ENCODE results near the gene TMPRSS11A. TPM values are rescaled to one million over a fixed set of nuclear protein-coding genes. Genes with fewer than 3 reads are reported as not detected.

Gene TMPRSS11A
- total and polyA plus RNA-seq, 2 experiments from 2014 or later, result not detected

GRCh38 chr4:67892253-67892652 is 71.0 kb downstream of the TMPRSS11A start:
- H3K27me3 ChIP-seq (ENCODE audit: insufficient read depth), result no peaks in the 10 kb centered on the region
- no peaks in the 10 kb centered on the region for H4K20me1 ChIP-seq (replicated peaks; ENCODE audit: insufficient read depth)
- ATAC-seq, result no peak
- H3K36me3 ChIP-seq (ENCODE audit: insufficient read depth), result no peaks in the 10 kb centered on the region
- Mint-ChIP-seq H3K4me1 (peaks cover 5% of the 10 kb centered on the region; the same call in 2 of the 3 replicates), H3K36me3 (ENCODE audit: low read depth) (no peaks in the 10 kb centered on the region), H3K27ac (no peak overlapping the region), H3K27me3 (ENCODE audit: insufficient read depth, low read depth, poor library complexity) (peaks cover 4% of the 10 kb centered on the region), H3K9me3 (peaks cover 8% of the 10 kb centered on the region; the same call in 1 of the 3 replicates), H3K4me3 (no peak overlapping the region)
- TF ChIP-seq ZNF331 (CRISPR knock-in tag; IDR thresholded peaks at IDR 0.05; ENCODE audit: low read depth) (no peak), CTCF (conservative IDR thresholded peaks at IDR 0.05; ENCODE audit: low read depth in 2 of 2) (no peak), POLR2AphosphoS5 (IDR thresholded peaks at IDR 0.05; ENCODE audit: low read depth) (no peak), JUNB (IDR thresholded peaks at IDR 0.05; ENCODE audit: unreplicated experiment) (no peak), ZNF114 (CRISPR knock-in tag; IDR thresholded peaks at IDR 0.05) (no peak), ZNF462 (CRISPR knock-in tag; IDR thresholded peaks at IDR 0.05) (no peak), NANOG (IDR thresholded peaks at IDR 0.05; ENCODE audit: borderline replicate concordance) (no peak), STAT1 (IDR thresholded peaks at IDR 0.05; ENCODE audit: unreplicated experiment) (no peak), REST (IDR thresholded peaks at IDR 0.05; ENCODE audit: unreplicated experiment) (no peak)
- TF ChIP-seq, protein P1, sequence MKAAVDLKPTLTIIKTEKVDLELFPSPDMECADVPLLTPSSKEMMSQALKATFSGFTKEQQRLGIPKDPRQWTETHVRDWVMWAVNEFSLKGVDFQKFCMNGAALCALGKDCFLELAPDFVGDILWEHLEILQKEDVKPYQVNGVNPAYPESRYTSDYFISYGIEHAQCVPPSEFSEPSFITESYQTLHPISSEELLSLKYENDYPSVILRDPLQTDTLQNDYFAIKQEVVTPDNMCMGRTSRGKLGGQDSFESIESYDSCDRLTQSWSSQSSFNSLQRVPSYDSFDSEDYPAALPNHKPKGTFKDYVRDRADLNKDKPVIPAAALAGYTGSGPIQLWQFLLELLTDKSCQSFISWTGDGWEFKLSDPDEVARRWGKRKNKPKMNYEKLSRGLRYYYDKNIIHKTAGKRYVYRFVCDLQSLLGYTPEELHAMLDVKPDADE (IDR thresholded peaks at IDR 0.05), result no peak
- H3K79me2 ChIP-seq (replicated peaks; ENCODE audit: insufficient read depth), result no peaks in the 10 kb centered on the region
- H3K4me2 ChIP-seq, result no peak overlapping the region
- H3K4me1 ChIP-seq (ENCODE audit: insufficient read depth), result no peaks in the 10 kb centered on the region
- no peak overlapping the region for H3K27ac ChIP-seq (ENCODE audit: low read depth)
- no peak overlapping the region for H2AFZ ChIP-seq
- H3F3A ChIP-seq (replicated peaks; ENCODE audit: low read depth), result no peaks in the 10 kb centered on the region
- no peaks in the 10 kb centered on the region for H3K9me2 ChIP-seq (ENCODE audit: insufficient read depth)
- DNase-seq (ENCODE audit: low spot score), result no peak
- no peak overlapping the region for H3K4me3 ChIP-seq
